OCI-LY7 (cell line): ENCODE data around the gene CD3G. TPM values are rescaled to one million over a fixed set of nuclear protein-coding genes. Genes with fewer than 3 reads are reported as not detected.

Source experiments
- BruUV-seq: library from RNA; stranded (reverse); fragments of 400-500 nt; replicated peaks from 2 replicates; lab custom pipeline; 2021; lab: Mats Ljungman, UMichigan
- CTCF ChIA-PET: fragments of 300-600 bp; sonication (Branson Sonifier 250); formaldehyde crosslinking; loops from one replicate; lab custom pipeline; 2022; ENCODE audit warnings: antibody characterized with exemption; ENCODE audit not compliant: unreplicated experiment; lab: Charles Lee
- POLR2A ChIA-PET: fragments of 300-600 bp; sonication (Branson Sonifier 250); formaldehyde crosslinking; loops from one replicate; lab custom pipeline; 2022; ENCODE audit warnings: antibody characterized with exemption; lab: Charles Lee
- DNase-seq: peaks from one replicate; pipeline ENCODE4 v3.0.0-alpha.2; 2015; ENCODE audit warnings: low spot score
- H2AFZ ChIP-seq: fragments of 200-600 bp; sonication (generic), shearing (Covaris generic); 2 replicates; pipeline ENCODE4 v1.6.1; 2014; ENCODE audit warnings: mild to moderate bottlenecking, antibody characterized with exemption, low read length, moderate library complexity
- H3K27ac ChIP-seq: fragments of 200-600 bp; sonication (generic); 2 replicates; pipeline ENCODE4 v1.5.1; 2014; ENCODE audit warnings: mixed run types, low read depth, mild to moderate bottlenecking, moderate library complexity, low read length, inconsistent platforms; ENCODE audit not compliant: poor library complexity, severe bottlenecking
- H3K36me3 ChIP-seq: fragments of 200-600 bp; sonication (generic); 2 replicates; pipeline ENCODE4 v1.6.1; 2014; ENCODE audit warnings: mild to moderate bottlenecking, antibody characterized with exemption, low read length, moderate library complexity, mixed read lengths; ENCODE audit not compliant: insufficient read depth
- H3K4me1 ChIP-seq: fragments of 200-600 bp; sonication (generic); 2 replicates; pipeline ENCODE4 v1.5.1; 2014; ENCODE audit warnings: mild to moderate bottlenecking, low read length; ENCODE audit not compliant: insufficient read depth, poor library complexity, severe bottlenecking
- H3K4me2 ChIP-seq: fragments of 200-600 bp; sonication (generic); 2 replicates; pipeline ENCODE4 v1.6.1; 2014; ENCODE audit warnings: mild to moderate bottlenecking, low read length
- H3K4me3 ChIP-seq: fragments of 200-600 bp; sonication (generic); 2 replicates; pipeline ENCODE4 v1.5.1; 2014; ENCODE audit warnings: mild to moderate bottlenecking, low read depth, low read length; ENCODE audit not compliant: poor library complexity, severe bottlenecking
- H3K79me2 ChIP-seq: fragments of 200-600 bp; sonication (generic); 2 replicates; pipeline ENCODE4 v1.6.1; 2016; ENCODE audit warnings: low read depth, mild to moderate bottlenecking, low read length, moderate library complexity, mixed read lengths; ENCODE audit not compliant: insufficient read depth
- H3K9me2 ChIP-seq: fragments of 200-600 bp; sonication (generic); 2 replicates; pipeline ENCODE4 v1.6.1; 2016; ENCODE audit warnings: mild to moderate bottlenecking, low read length, mixed read lengths; ENCODE audit not compliant: insufficient read depth
- H3K9me3 ChIP-seq: fragments of 200-600 bp; sonication (generic); 2 replicates; pipeline ENCODE4 v1.6.1; 2014; ENCODE audit warnings: mild to moderate bottlenecking, mixed run types, low read length, mixed read lengths
- H4K20me1 ChIP-seq: fragments of 200-600 bp; sonication (generic); 2 replicates; pipeline ENCODE4 v1.6.1; 2014; ENCODE audit warnings: mild to moderate bottlenecking, antibody characterized with exemption, low read length, moderate library complexity, mixed read lengths; ENCODE audit not compliant: insufficient read depth
- EZH2phosphoT487 ChIP-seq: fragments of 200-600 bp; sonication (generic); IDR thresholded peaks from 2 replicates; pipeline ENCODE4 v1.6.1; 2018; ENCODE audit warnings: low read depth, borderline replicate concordance, mild to moderate bottlenecking, mixed run types, antibody characterized with exemption, low read length, moderate library complexity, mixed read lengths
- intact Hi-C: fragments of 100-400 bp; cut with micrococcal nuclease; formaldehyde crosslinking; loops from one replicate; pipeline ENCODE4 v1.10.0; 2022; ENCODE audit not compliant: unreplicated experiment
- total RNA-seq, 2 experiments: library from RNA; depleted of rRNA in 1 of 2; stranded (reverse); fragments of >200 nt in 1 of 2; shearing (Covaris generic) in 1 of 2; gene quantifications; 2 replicates each; pipeline ENCODE4 v1.2.3, GENCODE V29; 2014 to 2022
- TF ChIP-seq, protein P1 (sequence below): fragments of 200-600 bp; sonication (generic); conservative IDR thresholded peaks from 2 replicates; pipeline ENCODE4 v1.5.1; 2014; ENCODE audit warnings: mild to moderate bottlenecking, antibody characterized with exemption, low read length, moderate library complexity, mixed read lengths

CD3G gene
- total RNA-seq, 2 experiments from 2014 or later, result not detected

DNA sequence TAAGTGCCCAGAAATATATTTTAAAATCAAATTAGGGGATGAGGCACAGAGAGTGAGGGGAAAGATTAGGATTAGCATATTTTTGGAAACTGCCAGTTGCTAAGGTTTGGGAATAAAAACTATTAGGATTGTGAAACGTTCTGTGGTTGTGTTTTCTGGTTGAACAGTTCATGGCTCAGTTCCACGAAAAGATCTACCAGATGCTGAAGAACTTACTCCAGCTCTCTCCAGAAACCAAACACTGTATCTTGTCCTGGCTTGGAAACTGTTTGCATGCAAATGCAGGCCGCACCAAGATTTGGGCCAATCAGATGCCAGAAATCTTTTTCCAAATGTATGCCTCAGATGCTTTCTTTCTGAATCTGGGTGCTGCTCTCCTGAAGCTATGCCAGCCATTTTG lies 30.6 kb downstream of the CD3G start:
- TSS peak; percentile 29 for BruUV-seq
- CTCF ChIA-PET, result no interaction called here
- H3K4me3 ChIP-seq, result no peak overlapping the region
- POLR2A ChIA-PET, result interaction anchor here (0.5 to 2.4 kb wide), 3 partner anchors 9 to 63 kb away, joined by 3 to 8 read pairs (median 3); no protein-coding TSS in a partner anchor
- no peak for DNase-seq
- H3K36me3 ChIP-seq, result peaks cover 92% of the 10 kb centered on the region
- H2AFZ ChIP-seq, result no peak overlapping the region
- H3K27ac ChIP-seq, result no peak overlapping the region
- intact Hi-C loops, result no loop called here
- H4K20me1 ChIP-seq, result no peaks in the 10 kb centered on the region
- H3K4me2 ChIP-seq, result no peak overlapping the region
- H3K9me2 ChIP-seq, result no peaks in the 10 kb centered on the region
- no peaks in the 10 kb centered on the region for H3K9me3 ChIP-seq
- TF ChIP-seq EZH2phosphoT487, result no peak
- TF ChIP-seq, protein P1, sequence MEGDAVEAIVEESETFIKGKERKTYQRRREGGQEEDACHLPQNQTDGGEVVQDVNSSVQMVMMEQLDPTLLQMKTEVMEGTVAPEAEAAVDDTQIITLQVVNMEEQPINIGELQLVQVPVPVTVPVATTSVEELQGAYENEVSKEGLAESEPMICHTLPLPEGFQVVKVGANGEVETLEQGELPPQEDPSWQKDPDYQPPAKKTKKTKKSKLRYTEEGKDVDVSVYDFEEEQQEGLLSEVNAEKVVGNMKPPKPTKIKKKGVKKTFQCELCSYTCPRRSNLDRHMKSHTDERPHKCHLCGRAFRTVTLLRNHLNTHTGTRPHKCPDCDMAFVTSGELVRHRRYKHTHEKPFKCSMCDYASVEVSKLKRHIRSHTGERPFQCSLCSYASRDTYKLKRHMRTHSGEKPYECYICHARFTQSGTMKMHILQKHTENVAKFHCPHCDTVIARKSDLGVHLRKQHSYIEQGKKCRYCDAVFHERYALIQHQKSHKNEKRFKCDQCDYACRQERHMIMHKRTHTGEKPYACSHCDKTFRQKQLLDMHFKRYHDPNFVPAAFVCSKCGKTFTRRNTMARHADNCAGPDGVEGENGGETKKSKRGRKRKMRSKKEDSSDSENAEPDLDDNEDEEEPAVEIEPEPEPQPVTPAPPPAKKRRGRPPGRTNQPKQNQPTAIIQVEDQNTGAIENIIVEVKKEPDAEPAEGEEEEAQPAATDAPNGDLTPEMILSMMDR, result no peak
- H3K4me1 ChIP-seq, result no peaks in the 10 kb centered on the region
- no peaks in the 10 kb centered on the region for H3K79me2 ChIP-seq

DNA sequence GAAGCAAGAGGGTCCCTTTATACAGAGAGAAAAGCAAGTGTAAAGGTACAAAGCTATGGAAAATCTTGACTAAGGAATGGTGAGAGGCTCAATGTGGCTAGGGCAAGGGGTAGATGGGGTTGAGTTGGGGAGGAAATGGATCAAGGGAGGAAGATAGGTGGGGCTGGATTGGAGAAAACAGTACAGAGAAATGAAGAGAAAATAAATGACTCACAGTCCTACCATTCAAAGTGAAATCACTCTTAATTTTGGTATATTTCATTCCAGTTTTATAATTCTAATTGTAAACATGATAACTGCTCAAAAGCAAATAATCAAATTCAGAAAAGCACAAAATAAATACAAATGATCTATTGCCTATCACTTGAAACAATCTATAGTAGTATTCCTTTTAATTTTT lies 31.8 kb downstream of the CD3G start:
- no peak overlapping the region for H3K27ac ChIP-seq
- H3K4me3 ChIP-seq, result no peak overlapping the region
- H4K20me1 ChIP-seq, result no peaks in the 10 kb centered on the region
- intact Hi-C loops, result no loop called here
- BruUV-seq, result no TSS peak
- H3K9me2 ChIP-seq, result no peaks in the 10 kb centered on the region
- H3K4me2 ChIP-seq, result no peak overlapping the region
- no peak for DNase-seq
- no peaks in the 10 kb centered on the region for H3K4me1 ChIP-seq
- H2AFZ ChIP-seq, result no peak overlapping the region
- H3K36me3 ChIP-seq, result peaks cover 87% of the 10 kb centered on the region
- no peaks in the 10 kb centered on the region for H3K9me3 ChIP-seq
- CTCF ChIA-PET, result no interaction called here
- TF ChIP-seq, protein P1, result no peak
- no peak for TF ChIP-seq EZH2phosphoT487
- H3K79me2 ChIP-seq, result no peaks in the 10 kb centered on the region
- POLR2A ChIA-PET, result interaction anchor here (1.3 to 2.4 kb wide), 4 partner anchors 9 to 64 kb away, joined by 3 to 8 read pairs (median 6); no protein-coding TSS in a partner anchor

DNA sequence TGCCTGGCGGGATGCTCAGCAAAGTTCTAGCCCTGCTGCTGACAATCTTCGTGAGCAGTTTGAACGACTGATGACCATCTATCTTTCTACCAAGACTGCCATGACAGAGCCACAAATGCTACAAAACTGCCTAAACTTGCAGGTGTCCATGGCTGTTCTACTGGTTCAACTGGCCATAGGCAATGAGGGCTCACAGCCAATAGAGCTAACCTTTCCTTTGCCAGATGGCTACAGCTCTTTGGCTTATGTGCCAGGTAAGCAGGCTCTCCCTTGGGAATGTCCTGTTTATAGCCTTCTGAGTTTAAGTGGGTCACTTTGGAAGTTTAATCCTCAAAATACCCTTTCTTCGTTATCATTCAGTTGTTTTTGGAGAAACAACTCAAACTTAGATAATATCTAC lies 35.4 kb downstream of the CD3G start:
- H3K79me2 ChIP-seq, result no peaks in the 10 kb centered on the region
- no TSS peak for BruUV-seq
- H3K4me3 ChIP-seq, result no peak overlapping the region
- CTCF ChIA-PET, result interaction anchor here (0.5 kb wide), 1 partner anchor 72 kb away, joined by 3 read pairs; no protein-coding TSS in a partner anchor
- H3K9me2 ChIP-seq, result no peaks in the 10 kb centered on the region
- H4K20me1 ChIP-seq, result no peaks in the 10 kb centered on the region
- H3K4me2 ChIP-seq, result no peak overlapping the region
- H3K36me3 ChIP-seq, result peaks cover 87% of the 10 kb centered on the region
- intact Hi-C loops, result no loop called here
- POLR2A ChIA-PET, result interaction anchor here (0.6 to 0.9 kb wide), 2 partner anchors 50 to 164 kb away, joined by 4 to 6 read pairs; no protein-coding TSS in a partner anchor
- H3K9me3 ChIP-seq, result no peaks in the 10 kb centered on the region
- no peak for TF ChIP-seq EZH2phosphoT487
- TF ChIP-seq, protein P1, result no peak
- H2AFZ ChIP-seq, result no peak overlapping the region
- H3K4me1 ChIP-seq, result no peaks in the 10 kb centered on the region
- DNase-seq, result no peak
- no peak overlapping the region for H3K27ac ChIP-seq
